ENCODE results near the gene PPP1R3G. TPM values are rescaled to one million over a fixed set of nuclear protein-coding genes. Genes with fewer than 3 reads are reported as not detected.
A peak's percentile ranks its signal among the peaks of the same experiment; 100 is the strongest.

PPP1R3G gene
- total RNA-seq (2021), result not detected in 2 replicates
- long read RNA-seq, full-length matches to known transcripts, result 1 of 1 reads
- long read RNA-seq, partial matches to known transcripts, result 0 of 1 reads
- long read RNA-seq, other reads (novel, unspliced or antisense), result 0 of 1 reads

DNA sequence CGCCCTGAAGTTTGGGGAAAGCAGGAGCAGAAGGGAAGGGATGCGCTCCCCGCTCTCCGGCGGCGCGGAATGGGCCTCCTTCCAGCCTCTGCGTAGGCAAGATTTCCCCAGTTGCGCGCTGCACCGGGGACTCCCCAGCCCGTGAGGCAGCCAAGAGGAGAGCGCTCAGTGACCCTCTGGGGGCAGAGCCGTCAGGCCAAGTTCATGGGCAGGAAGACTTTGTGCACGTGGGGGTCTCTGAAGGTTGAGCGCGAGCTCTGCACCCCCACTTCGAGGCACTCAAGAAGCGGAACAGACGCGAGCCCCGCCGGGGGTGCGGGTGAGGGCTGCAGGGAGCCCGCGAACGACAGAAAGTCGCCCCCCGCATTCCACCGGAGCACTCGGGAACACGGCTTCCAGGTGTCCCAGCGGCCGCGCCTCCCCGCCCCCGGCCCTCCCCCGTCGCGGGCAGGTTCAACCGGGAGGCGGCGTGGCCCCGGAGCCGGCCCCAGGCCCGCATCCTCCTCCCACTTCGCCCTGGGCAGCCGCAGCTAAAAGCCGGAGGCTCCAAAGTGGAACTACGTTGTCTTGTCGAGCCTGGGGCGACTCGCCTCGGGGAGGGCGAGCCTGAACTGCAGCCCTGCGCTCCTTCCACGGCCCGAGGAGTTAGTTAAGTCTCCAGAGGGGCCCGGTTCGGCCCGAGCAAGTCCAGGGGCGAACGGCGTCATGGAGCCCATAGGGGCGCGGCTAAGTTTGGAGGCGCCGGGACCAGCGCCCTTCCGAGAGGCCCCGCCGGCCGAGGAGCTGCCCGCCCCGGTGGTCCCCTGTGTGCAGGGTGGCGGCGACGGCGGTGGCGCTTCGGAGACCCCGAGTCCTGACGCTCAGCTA is at the start of gene PPP1R3G:
Gene PPP1R3G, plus strand, starts transcription at position 561 of the 867 bp plus-strand sequence. Its CDS starts 145 bp downstream, at position 706.
- H3K23ac ChIP-seq (ENCODE audit: insufficient read length, low read depth, low read length), result no peak within 1 kb of the TSS
- WGBS (ENCODE audit: extremely low coverage, insufficient read length, low lambda C conversion rate), result no CpG with 5 or more reads among the region's 83 CpGs
- no peak within 1 kb of the TSS for H2BK120ac ChIP-seq (ENCODE audit: low read depth, low read length, poor library complexity, severe bottlenecking)
- no peak within 1 kb of the TSS for H4K5ac ChIP-seq (ENCODE audit: insufficient read length, low read depth, low read length)
- peaks cover 29% of the 10 kb centered on the region; the same call in 1 of the 2 replicates for H3K27me3 ChIP-seq (ENCODE audit: insufficient read depth, low read length)
- Mint-ChIP-seq H3K36me3 (ENCODE audit: insufficient read depth in 1 of 3, low read depth in 3 of 3) (peaks cover 0 to 4% (median 0%) of the 10 kb centered on the region in 3 experiments; a peak in 1 of 7 replicates), H3K4me3 (peak within 1 kb of the TSS; percentile 68 to 86), H3K4me1 (peaks cover 11 to 12% of the 10 kb centered on the region in 2 experiments), H3K9me3 (peaks cover 2 to 8% of the 10 kb centered on the region in 2 experiments; a peak in 2 of 5 replicates), H3K27ac (no peak within 1 kb of the TSS), H3K27me3 (ENCODE audit: low read depth) (peaks cover 84% of the 10 kb centered on the region)
- H3K9ac ChIP-seq (ENCODE audit: extremely low read depth, insufficient read length, low read length), result no peak within 1 kb of the TSS
- H2BK15ac ChIP-seq (ENCODE audit: low read depth, low read length), result no peak within 1 kb of the TSS; the same call in 1 of the 2 replicates
- no peak within 1 kb of the TSS for H2BK20ac ChIP-seq (ENCODE audit: low read depth, low read length, poor library complexity, severe bottlenecking)
- TF ChIP-seq, protein P1, sequence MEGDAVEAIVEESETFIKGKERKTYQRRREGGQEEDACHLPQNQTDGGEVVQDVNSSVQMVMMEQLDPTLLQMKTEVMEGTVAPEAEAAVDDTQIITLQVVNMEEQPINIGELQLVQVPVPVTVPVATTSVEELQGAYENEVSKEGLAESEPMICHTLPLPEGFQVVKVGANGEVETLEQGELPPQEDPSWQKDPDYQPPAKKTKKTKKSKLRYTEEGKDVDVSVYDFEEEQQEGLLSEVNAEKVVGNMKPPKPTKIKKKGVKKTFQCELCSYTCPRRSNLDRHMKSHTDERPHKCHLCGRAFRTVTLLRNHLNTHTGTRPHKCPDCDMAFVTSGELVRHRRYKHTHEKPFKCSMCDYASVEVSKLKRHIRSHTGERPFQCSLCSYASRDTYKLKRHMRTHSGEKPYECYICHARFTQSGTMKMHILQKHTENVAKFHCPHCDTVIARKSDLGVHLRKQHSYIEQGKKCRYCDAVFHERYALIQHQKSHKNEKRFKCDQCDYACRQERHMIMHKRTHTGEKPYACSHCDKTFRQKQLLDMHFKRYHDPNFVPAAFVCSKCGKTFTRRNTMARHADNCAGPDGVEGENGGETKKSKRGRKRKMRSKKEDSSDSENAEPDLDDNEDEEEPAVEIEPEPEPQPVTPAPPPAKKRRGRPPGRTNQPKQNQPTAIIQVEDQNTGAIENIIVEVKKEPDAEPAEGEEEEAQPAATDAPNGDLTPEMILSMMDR (conservative IDR thresholded peaks at IDR 0.05), result no peak
- H3K23me2 ChIP-seq (ENCODE audit: insufficient read length, low read depth, low read length, poor library complexity, severe bottlenecking), result peaks cover 23% of the 10 kb centered on the region
- peak within 1 kb of the TSS; percentile 78 for H3K14ac ChIP-seq (ENCODE audit: insufficient read depth, low read length)
- no peaks in the 10 kb centered on the region for H3K79me1 ChIP-seq (ENCODE audit: insufficient read depth, low read depth, low read length, poor library complexity, severe bottlenecking)
- peak within 1 kb of the TSS; percentile 62 for H3K4me2 ChIP-seq (ENCODE audit: insufficient read depth, insufficient read length, low read length)
- no peaks in the 10 kb centered on the region for H3K4me1 ChIP-seq (ENCODE audit: insufficient read depth, low read length)
- no peak within 1 kb of the TSS for H3K27ac ChIP-seq (ENCODE audit: insufficient read length, low read depth, low read length)
- H3K9me3 ChIP-seq (ENCODE audit: control insufficient read depth, low read depth, low read length), result no peaks in the 10 kb centered on the region
- no peak within 1 kb of the TSS for H2AK5ac ChIP-seq (ENCODE audit: insufficient read length, low read length)
- no peak within 1 kb of the TSS for H3K4ac ChIP-seq (ENCODE audit: low read depth, low read length)
- H2AFZ ChIP-seq (ENCODE audit: low read length), result no peak within 1 kb of the TSS
- H2BK12ac ChIP-seq (ENCODE audit: insufficient read length, low read depth, low read length), result no peak within 1 kb of the TSS
- no peaks in the 10 kb centered on the region for H3K79me2 ChIP-seq (ENCODE audit: insufficient read depth, low read length)
- no peak within 1 kb of the TSS for H2BK5ac ChIP-seq (ENCODE audit: insufficient read length, low read length)
- DNase-seq, result peak; percentile 45
- H3K56ac ChIP-seq (ENCODE audit: insufficient read length, low read depth, low read length), result no peak within 1 kb of the TSS
- H4K91ac ChIP-seq (ENCODE audit: insufficient read length, low read depth, low read length), result no peak within 1 kb of the TSS
- H4K8ac ChIP-seq (replicated peaks; ENCODE audit: insufficient read length, low read depth, low read length), result no peak within 1 kb of the TSS
- no peaks in the 10 kb centered on the region for H4K20me1 ChIP-seq (ENCODE audit: control insufficient read depth, insufficient read depth, insufficient read length)
- H3K18ac ChIP-seq (ENCODE audit: insufficient read length, low read depth, low read length), result no peak within 1 kb of the TSS
- H3T11ph ChIP-seq (ENCODE audit: low read length), result no peak within 1 kb of the TSS
